GM12891 (cell line): ENCODE data around the gene PRR20G.

ENCODE experiments used
- POLR2AphosphoS5 ChIP-seq: IDR thresholded peaks from 2 replicates; pipeline ENCODE4 v1.6.1; 2011; ENCODE audit warnings: low read depth, low read length, control low read depth
- POU2F2 ChIP-seq: IDR thresholded peaks from 2 replicates; pipeline ENCODE4 v1.6.1; 2011; ENCODE audit warnings: low read depth, mild to moderate bottlenecking, control low read depth, low read length, moderate library complexity
- SPI1 ChIP-seq: IDR thresholded peaks from 2 replicates; pipeline ENCODE4 v1.6.1; 2011; ENCODE audit warnings: low read depth, low read length, control low read depth

DNA sequence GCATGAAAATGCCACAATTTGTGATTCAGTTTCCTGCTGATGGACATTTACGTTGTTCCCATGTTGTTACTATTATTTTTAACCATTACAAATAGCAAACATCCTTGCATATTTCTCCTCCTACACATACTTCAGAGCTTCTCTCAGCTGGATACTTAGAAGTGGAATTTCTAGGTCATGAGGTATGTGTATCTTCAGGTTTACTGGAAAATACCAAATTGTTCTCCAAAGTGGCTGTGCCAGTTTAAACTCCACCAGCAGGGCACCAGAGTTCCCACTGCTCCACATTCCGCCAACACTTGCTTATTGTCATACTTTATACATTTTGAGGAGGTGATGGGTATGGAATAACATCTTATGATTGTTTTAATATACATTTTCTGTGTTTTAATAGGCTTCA is 49.2 kb downstream of the PRR20G start:
- TF ChIP-seq POLR2AphosphoS5: no peak
- no peak for TF ChIP-seq SPI1
- TF ChIP-seq POU2F2: no peak
